K562 (cell line): Measurements from ENCODE around the gene PLEKHM3.

Experiments used
- CTCF ChIP-seq, 3 experiments: IDR thresholded peaks in 2 of 3; conservative IDR thresholded peaks in 1 of 3; 2 replicates each; pipeline ENCODE4 v1.5.1; 2011 to 2012; ENCODE audit warnings: low read length in 3 of 3, mild to moderate bottlenecking in 3 of 3, control low read depth in 2 of 3, improper control_type of control experiment in 1 of 3, inconsistent platforms in 1 of 3, low read depth in 1 of 3, mixed read lengths in 1 of 3, moderate library complexity in 1 of 3; ENCODE audit not compliant: insufficient read depth in 2 of 3
- GABPA ChIP-seq: fragments of 200-800 bp; sonication (Bioruptor generic); conservative IDR thresholded peaks from 2 replicates; pipeline ENCODE4 v1.6.1; 2016; ENCODE audit warnings: low read depth, missing genetic modification characterization, missing compliant biosample characterization
- SFPQ ChIP-seq: fragments of 200-400 bp; formaldehyde crosslinking; IDR thresholded peaks from 2 replicates; pipeline ENCODE4 v1.6.1; 2017; ENCODE audit warnings: mild to moderate bottlenecking, low read depth, low read length, moderate library complexity

- no peak for TF ChIP-seq CTCF (IDR thresholded peaks at IDR 0.05 in 2 of 3, conservative IDR thresholded peaks at IDR 0.05 in 1 of 3; ENCODE audit: insufficient read depth in 2 of 3, low read depth in 1 of 3, low read length in 3 of 3)
- TF ChIP-seq GABPA (tag): no peak
- TF ChIP-seq SFPQ: no peak
Observed at GRCh38 chr2:207779523-207779922, 245.8 kb downstream of the PLEKHM3 start.
